Upper lobe of right lung (tissue), 1 donor: ENCODE data around the gene AHI1. TPM values are rescaled to one million over a fixed set of nuclear protein-coding genes. Genes with fewer than 3 reads are reported as not detected.

ENCODE experiments used
- ATAC-seq: fragments of 200-7000 bp; cut with Tn5 transposase; one replicate; pipeline ENCODE4 v1.9.1; 2020; ENCODE audit warnings: mild to moderate bottlenecking, moderate library complexity
- DNase-seq: peaks from one replicate; pipeline ENCODE4 v3.0.0-alpha.2; 2020
- H3K27ac ChIP-seq: fragments of 200-600 bp; one replicate; pipeline ENCODE4 v1.8.0; 2022
- H3K27me3 ChIP-seq: fragments of 200-600 bp; one replicate; pipeline ENCODE4 v1.8.0; 2022; ENCODE audit warnings: mild to moderate bottlenecking
- H3K36me3 ChIP-seq: fragments of 200-600 bp; one replicate; pipeline ENCODE4 v1.8.0; 2022
- H3K4me1 ChIP-seq: fragments of 200-600 bp; one replicate; pipeline ENCODE4 v1.8.0; 2022
- H3K4me3 ChIP-seq: fragments of 200-600 bp; one replicate; pipeline ENCODE4 v1.8.0; 2022; ENCODE audit warnings: mild to moderate bottlenecking
- H3K9me3 ChIP-seq: fragments of 200-600 bp; one replicate; pipeline ENCODE4 v1.8.0; 2022
- CTCF ChIP-seq: fragments of 200-600 bp; IDR thresholded peaks from one replicate; pipeline ENCODE4 v1.8.0; 2022; ENCODE audit warnings: antibody characterized with exemption
- intact Hi-C: fragments of 100-400 bp; cut with DNase I; formaldehyde crosslinking; loops from one replicate; pipeline ENCODE4 v1.11.0; 2022
- total RNA-seq: library from RNA; stranded (reverse); fragmentation: NEBNext Ultra II Directional; extraction: Animal tissue kit (Norgen Biotek cat#: 25700); gene quantifications from one replicate; pipeline ENCODE4 v1.2.1, GENCODE V29; 2021
- donor health status: DM: no; HTN: yes; CAD: no; lungs with severe emphysema.

Gene AHI1
- total RNA-seq, 1 donor from 2014 or later: 33.4 TPM

- intact Hi-C loops: no loop called here
- Histone ChIP-seq H3K27me3 (no peaks in the 10 kb centered on the region), H3K4me1 (no peaks in the 10 kb centered on the region), H3K27ac (peak overlapping the region; percentile 2), H3K36me3 (no peaks in the 10 kb centered on the region), H3K4me3 (no peak overlapping the region), H3K9me3 (no peaks in the 10 kb centered on the region)
- ATAC-seq: no peak
- DNase-seq: no peak
- TF ChIP-seq CTCF: no peak
Observed at GRCh38 chr6:135306166-135306565, 191.4 kb downstream of the AHI1 start.

GRCh38 chr6:135305684-135306083, 191.9 kb downstream of the AHI1 start:
- H3K27me3 ChIP-seq: no peaks in the 10 kb centered on the region
- no peak overlapping the region for H3K4me3 ChIP-seq
- intact Hi-C loops: no loop called here
- no peaks in the 10 kb centered on the region for H3K36me3 ChIP-seq
- H3K4me1 ChIP-seq: no peaks in the 10 kb centered on the region
- DNase-seq (no peak), ATAC-seq (no peak)
- no peaks in the 10 kb centered on the region for H3K9me3 ChIP-seq
- no peak for TF ChIP-seq CTCF
- no peak overlapping the region for H3K27ac ChIP-seq

- Histone ChIP-seq H3K4me1 (no peaks in the 10 kb centered on the region), H3K4me3 (no peak overlapping the region), H3K36me3 (no peaks in the 10 kb centered on the region), H3K27ac (no peak overlapping the region), H3K9me3 (no peaks in the 10 kb centered on the region), H3K27me3 (no peaks in the 10 kb centered on the region)
- TF ChIP-seq CTCF: no peak
- intact Hi-C loops: no loop called here
- DNase-seq: no peak
- ATAC-seq: no peak
Observed at GRCh38 chr6:135304883-135305282, 192.7 kb downstream of the AHI1 start.

GRCh38 chr6:135301304-135301703, 196.2 kb downstream of the AHI1 start:
- TF ChIP-seq CTCF: no peak
- Histone ChIP-seq H3K27ac (no peak overlapping the region), H3K9me3 (no peaks in the 10 kb centered on the region), H3K36me3 (no peaks in the 10 kb centered on the region), H3K4me1 (no peaks in the 10 kb centered on the region), H3K4me3 (no peak overlapping the region), H3K27me3 (no peaks in the 10 kb centered on the region)
- DNase-seq: no peak
- intact Hi-C loops: no loop called here
- no peak for ATAC-seq

DNA sequence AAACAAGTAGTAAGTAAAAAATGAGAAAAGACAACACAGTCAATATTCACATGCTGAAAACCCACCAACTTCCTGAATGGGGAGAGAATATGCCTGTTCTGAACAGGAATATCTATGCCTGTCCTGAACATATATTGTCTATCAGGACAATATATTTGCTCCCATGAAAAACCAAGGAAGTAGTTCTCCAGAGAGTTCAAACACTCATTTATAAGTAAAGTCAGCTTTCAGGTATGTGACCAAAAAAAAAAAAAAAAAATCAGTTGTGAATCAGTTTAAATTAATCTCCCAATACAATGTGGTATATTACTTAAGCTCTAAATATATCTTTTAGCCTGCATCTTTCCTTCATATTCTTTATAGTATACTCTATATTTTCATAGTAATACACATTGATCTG, 197.0 kb downstream of the AHI1 start:
- H3K36me3 ChIP-seq: no peaks in the 10 kb centered on the region
- intact Hi-C loops: no loop called here
- H3K27me3 ChIP-seq: no peaks in the 10 kb centered on the region
- DNase-seq (no peak), ATAC-seq (no peak)
- no peak overlapping the region for H3K4me3 ChIP-seq
- H3K4me1 ChIP-seq: no peaks in the 10 kb centered on the region
- H3K27ac ChIP-seq: no peak overlapping the region
- no peaks in the 10 kb centered on the region for H3K9me3 ChIP-seq
- no peak for TF ChIP-seq CTCF

GRCh38 chr6:135299256-135299655, 198.3 kb downstream of the AHI1 start:
- TF ChIP-seq CTCF: no peak
- Histone ChIP-seq H3K27me3 (no peaks in the 10 kb centered on the region), H3K27ac (no peak overlapping the region), H3K4me1 (no peaks in the 10 kb centered on the region), H3K9me3 (no peaks in the 10 kb centered on the region), H3K4me3 (no peak overlapping the region), H3K36me3 (no peaks in the 10 kb centered on the region)
- ATAC-seq (no peak), DNase-seq (no peak)
- intact Hi-C loops: no loop called here
